Measurements from ENCODE around the gene SEZ6.
A peak's percentile ranks its signal among the peaks of the same experiment; 100 is the strongest.

The SEZ6 gene, protein sequence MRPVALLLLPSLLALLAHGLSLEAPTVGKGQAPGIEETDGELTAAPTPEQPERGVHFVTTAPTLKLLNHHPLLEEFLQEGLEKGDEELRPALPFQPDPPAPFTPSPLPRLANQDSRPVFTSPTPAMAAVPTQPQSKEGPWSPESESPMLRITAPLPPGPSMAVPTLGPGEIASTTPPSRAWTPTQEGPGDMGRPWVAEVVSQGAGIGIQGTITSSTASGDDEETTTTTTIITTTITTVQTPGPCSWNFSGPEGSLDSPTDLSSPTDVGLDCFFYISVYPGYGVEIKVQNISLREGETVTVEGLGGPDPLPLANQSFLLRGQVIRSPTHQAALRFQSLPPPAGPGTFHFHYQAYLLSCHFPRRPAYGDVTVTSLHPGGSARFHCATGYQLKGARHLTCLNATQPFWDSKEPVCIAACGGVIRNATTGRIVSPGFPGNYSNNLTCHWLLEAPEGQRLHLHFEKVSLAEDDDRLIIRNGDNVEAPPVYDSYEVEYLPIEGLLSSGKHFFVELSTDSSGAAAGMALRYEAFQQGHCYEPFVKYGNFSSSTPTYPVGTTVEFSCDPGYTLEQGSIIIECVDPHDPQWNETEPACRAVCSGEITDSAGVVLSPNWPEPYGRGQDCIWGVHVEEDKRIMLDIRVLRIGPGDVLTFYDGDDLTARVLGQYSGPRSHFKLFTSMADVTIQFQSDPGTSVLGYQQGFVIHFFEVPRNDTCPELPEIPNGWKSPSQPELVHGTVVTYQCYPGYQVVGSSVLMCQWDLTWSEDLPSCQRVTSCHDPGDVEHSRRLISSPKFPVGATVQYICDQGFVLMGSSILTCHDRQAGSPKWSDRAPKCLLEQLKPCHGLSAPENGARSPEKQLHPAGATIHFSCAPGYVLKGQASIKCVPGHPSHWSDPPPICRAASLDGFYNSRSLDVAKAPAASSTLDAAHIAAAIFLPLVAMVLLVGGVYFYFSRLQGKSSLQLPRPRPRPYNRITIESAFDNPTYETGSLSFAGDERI

DNA sequence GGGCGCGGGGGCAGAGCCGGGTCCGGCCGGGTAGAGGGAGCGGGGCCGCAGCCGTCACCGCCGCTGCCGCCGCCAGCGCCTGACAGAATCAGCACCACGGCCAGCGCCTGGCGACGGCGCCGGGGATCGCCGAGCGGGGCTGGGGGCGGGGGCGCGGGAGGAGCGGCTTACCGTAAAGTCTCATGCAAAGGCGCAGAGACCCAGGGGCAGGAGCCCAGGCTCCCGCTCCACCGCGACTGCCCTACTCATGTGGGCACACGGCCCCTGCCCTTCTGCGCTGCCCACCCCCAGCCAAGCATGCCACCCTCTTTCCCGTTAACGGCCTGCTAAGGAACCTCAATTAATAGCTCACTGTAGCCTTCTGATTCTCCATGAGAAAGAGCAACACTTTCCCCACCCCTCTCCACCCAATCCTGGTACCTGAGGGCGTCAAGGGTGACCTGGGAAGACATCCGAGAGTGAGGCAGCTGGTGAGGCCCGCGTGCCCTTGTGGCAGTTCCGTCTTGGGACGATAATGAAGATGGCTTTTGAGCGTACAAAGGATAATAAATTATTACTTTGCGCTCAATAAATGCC is at the start of gene SEZ6:
Gene SEZ6, minus strand, starts transcription at position 98 of the 576 bp plus-strand sequence. CDS start 164 bp downstream, outside the sequence.
- peak; percentile 39 to 44 for DNase-seq

DNA sequence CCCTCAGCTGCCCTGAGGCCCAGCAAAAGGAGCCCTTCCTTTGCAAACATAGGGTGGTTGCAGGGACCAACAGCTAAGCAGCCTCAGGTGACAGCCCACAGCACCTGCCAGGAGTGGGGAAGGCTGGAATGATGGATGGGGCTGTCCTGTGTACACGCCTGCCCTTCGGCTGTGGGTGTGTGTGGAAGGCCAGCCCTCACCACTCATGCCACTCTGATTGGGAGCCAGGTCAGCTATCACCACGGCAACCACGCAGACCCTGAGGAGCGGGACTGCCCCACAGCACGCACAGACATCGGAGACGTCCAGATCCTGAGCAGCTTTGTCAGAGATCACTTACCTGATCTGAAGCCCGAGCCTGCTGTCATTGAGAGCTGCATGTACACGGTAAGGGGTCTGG is 49.0 kb upstream of the SEZ6 start:
- DNase-seq, result no peak

DNA sequence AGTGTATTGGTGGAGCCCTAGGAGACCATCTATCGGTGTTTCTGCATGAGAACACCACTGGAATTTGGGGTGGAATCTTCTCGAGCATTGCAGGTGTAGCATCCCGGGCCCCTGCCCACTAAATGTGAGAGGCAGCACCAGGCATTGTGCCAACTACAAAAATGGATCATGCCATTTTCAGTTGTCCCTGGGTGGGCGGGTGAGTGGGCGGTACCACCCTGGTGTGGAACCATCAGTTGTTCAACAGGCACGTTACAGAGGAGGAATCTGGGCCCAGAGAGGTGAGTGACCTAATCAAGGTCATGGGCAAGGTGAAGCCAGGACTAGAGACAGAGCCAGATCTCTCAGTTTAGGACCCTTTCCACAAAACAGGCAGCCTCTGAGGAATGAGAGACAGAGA is 45.9 kb upstream of the SEZ6 start:
- peak in 1 of 2 experiments; percentile 6 for DNase-seq

DNA sequence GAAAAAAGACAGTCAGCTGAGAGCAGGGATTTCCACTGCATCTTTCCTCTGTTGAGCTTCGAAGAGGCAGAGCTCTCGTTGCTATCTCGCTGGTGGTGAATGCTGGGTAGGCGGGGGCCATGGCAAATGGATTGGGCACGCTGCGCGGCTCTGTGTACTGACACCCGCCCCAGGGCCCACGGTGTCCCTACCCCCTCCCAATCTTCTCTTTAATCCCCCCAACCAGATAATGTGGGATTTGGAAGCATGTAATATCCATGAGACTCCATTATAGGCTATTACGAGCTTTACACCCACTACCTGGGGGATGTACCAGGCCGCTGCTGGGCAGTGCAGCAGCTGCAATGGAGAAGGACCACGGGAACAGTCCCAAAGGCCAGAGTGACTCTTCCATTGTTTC is 45.4 kb upstream of the SEZ6 start:
- no peak for DNase-seq

DNA sequence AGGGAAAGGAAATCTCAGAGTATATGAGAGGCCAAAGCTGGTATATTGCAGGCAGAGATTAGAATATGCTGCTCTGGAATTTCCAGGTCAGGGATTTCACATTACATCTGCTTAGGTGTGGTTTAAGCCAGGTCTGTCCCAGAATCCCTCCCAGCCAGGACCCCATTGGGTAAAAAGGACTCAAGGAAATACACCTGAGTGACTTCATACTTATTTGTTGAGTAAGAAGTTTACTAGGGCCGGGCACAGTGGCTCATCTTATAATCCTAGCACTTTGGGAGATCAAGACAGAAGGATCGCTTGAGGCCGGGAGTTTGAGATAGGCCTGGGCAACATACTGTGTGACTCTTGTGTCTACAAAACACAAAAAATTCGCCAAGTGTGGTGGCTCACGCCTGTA is 44.3 kb upstream of the SEZ6 start:
- no peak for DNase-seq

DNA sequence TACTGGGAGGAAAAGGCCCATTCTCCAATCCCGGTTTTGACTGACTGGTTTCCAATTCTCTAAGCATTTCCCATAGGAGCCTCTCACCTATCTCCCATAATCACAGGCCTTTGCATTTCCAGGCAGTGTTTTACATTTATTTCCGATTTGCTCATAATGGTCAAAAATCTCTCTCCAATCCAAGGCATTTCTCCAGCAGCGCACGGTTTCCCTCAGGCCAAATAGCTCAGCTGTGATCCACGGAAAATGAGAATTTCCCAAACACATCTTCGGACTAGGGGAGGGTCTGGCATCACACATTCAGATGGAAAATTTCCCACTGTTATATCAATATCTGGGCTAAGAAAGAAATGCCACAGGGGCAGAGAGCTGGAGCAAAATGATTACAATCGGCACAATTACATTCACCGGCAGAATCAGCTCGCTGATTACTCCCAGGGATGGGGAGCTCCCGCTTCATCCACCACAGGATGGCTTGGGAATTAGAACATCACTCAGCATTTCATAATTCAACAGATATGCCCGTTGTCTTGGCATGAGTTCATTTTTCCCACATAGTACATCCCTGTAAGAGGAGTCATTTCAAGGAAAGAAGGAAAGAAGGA is 43.8 kb upstream of the SEZ6 start:
- no peak for DNase-seq

DNA sequence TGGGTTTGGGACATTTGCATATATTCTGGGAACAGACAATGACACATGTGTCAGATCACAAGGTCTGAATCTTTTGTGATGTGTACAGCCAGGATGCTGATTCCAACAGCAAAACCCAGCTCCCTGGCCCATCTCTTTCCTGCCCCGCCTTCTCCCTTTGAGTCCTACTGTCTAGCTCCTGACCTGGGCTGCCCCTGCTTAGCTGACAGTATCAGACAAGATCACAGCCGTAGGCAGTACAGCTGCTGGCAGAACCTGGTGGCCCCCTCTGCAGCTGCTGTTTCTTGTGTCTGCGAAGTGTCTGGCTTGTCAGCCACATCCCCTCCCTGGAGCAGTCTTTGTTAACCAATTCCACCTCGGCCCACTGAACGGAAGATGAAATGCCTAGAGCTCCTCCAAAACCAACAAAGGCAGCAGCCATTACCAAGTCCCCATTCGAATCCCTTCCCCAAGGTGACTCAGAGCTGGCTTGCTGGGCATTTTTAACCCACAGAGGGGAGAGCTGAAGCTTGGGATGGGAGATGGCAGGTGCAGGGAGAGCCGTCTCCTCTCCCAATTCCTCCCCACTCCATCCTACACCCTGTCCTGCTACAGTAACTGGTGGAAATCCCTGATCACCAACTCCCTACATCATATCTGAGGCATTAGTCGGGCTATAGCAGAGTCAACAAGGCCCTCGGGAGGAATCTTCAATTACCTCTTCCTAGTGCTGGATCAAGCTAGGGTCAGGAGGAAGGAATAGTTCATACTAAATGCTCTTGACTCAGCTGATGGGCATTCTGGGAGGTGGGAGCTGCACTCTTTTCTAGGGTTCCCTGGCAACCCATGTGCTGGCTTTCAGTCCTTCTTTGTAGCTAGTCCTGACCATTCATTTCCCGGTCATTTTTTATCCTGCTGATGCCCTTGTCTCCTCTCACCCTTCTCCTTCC is 42.9 kb upstream of the SEZ6 start:
- DNase-seq, result no peak

DNA sequence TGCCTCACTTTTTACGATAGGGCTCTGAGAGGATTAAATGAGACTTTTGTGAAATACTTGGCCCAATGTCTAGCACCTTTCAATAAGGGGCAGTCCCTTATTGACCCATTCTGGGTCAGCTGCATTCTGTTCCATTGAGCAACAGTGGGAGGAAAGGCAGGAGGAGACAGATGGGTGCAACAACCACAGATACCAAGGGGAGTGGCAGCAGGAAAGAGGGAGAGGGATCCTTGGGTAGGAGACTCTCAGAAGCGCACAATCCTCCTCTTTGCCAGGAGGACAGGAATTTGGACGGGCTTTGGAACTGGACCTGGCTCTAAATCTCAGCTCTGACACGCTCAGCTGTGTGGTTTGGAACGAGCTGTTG is 40.6 kb upstream of the SEZ6 start:
- no peak for DNase-seq

DNA sequence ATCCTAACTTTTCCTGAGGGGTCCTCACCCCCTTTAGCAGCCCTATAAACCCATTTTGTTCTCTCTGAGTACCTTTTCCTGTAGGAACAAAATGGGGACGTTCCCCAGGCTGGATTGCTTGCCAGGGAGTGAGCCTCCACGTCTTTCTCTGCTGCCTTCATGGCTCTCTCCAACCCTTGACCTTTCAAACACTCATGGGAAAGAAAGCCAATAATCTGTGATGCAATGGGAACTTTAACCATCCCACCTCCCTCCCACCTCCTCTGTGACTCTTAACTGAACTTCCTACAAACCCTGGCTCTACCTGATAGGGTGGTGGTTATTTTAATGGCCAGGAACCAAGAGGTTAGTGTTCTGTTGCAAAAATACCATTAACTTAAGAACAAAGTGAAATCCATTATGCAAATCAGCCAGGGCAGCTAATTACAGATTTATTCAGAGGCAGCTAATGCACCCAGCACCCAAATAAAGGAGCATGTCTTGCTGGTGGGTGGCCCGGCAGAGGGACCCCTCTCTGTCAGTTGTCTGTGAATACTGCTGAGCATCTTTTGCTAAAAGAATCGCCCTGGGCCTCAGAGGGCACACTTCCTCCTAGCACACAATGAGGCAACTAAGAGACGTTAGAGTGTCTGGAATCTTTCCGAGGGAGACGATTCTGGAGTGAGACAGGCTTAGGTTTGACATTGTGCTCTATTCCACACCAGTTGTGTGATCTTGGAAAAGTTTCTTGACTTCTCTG is 40.1 kb upstream of the SEZ6 start:
- no peak for DNase-seq

DNA sequence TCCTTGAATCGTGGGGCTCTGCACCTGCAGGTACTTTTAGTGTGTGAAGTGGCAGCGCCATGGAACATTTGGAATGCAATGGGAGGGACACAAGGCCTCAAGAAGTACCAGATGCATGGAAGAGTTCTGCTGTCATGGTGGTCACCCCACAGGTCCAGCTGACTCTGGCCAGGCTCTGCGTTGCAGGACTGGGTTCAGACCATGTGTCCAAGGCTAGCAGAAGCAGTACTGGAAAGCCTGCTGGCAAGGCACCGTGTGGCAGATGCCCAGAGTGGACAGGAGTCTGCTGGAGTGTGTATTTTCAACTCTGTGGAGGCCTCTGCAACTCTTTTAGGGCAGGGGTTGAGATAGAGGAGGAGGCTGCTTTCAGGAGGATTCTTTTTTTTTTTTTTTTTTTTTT is 39.2 kb upstream of the SEZ6 start:
- no peak for DNase-seq

DNA sequence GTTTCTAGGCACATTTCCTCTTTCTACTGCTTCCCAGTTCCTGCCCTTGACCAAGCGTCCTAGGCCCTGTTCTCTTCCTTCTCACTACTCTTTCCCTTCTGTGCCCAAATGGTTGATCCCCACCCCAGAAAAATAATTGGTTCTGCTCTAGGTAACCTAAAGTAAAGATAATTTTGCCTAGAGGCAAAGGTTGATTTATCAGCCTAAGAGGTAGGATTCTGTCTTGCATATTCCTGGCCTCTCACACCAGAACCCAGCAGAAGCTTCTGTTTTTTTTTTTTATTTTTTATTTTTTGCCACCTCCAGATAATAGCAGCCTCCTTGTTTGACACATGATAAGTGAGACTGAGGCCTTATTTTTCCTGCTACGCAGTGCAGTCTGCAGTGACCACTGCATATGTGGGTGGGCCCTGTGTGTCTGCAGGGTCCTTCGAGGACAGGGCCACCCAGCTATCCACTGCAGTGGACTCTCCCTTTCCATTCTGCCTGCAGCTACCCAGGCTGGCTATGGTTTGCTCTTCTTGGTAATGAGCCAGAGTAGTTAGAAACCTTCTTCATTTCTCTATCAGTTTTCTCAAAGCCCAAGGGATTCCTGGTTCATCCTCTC is 37.8 kb upstream of the SEZ6 start:
- DNase-seq, result no peak

DNA sequence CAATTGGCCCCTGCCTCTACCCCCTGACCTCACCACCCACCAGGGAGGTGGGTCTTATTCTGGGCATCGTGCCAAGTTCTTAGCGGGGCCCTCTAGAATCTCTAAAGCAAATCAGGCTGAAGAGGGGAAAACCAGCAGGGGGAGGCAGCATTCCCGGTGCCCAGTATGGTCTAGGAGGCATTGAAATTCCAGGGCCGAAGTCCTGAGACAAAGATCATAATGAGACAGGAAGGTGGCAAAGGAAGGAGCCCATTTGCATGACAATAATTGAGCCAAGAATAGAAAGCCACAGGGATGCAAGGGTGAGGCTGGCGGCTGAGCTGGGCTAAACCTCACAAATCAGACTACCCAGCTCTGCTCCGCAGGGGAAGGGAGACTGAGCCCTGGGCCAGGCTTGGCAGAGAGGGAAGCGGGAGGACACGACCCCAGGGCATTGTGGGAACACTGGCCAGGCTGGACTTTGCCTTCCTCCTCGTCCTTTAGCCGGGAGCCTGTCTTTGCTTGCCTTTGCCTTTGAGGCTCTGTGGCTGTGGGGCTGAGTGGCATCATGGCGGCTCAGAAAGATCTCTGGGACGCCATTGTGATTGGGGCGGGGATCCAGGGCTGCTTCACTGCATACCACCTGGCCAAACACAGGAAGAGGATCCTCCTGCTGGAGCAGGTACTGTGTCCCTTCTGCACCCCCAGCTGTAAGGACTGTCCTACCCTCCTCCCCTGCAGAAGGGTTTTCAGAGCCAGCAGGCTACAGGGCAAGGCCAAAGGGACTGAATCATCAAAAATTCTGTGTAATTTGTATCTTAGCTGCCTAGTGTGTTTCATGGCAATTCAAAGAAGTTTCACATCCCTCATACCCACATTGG is 37.1 kb upstream of the SEZ6 start, which contains the start of gene PIPOX:
Gene PIPOX, plus strand, starts transcription at position 463 of the 860 bp plus-strand sequence. Its CDS starts 85 bp downstream, at position 548.
- DNase-seq, result no peak

DNA sequence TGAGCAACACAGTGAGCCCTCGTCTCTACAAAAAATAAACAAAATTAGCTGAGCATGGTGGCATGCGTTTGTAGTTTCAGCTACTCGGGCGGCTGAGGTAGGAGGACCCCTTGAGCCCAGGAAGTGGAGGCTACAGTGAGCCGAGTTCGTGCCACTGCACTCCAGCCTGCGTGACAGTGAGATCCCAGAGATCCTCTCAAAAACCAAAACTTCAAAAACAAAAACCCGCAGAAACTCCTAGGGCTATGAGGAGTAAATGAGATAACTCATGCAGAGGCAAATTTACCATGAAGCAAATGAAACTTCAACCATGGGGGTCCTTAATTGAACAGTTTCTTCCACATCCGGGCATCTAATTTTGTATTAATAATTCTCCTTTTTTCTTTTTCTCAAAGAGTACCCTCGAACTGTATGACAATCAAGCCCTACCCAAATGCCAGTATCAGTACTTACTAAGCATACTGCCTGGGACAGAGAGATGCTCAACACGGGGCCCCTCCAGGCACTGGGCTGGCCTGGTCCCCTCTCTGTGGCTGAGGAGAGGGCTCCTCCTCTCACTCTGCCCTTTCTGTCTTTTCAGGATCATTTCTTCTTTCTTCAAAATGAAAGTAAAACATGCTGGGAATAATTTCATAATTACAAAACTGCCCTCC is 36.3 kb upstream of the SEZ6 start:
- DNase-seq, result no peak

DNA sequence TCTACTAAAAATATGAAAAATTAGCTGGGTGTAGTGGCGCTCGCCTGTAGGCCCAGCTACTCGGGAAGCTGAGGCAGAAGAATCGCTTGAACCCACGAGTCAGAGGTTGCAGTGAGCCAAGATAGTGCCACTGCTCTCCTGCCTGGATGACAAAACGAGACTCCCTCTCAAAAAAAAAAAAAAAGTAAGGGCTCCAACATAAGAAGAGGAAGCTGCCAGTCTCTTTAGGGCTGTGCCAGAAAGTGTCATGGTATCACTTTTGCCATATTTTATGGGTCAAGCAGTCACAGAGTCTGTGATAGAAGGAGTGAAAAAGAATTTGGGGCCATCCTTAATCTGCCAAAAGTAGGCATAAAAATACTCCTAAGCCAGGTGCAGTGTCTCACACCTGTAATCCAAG is 35.7 kb upstream of the SEZ6 start:
- no peak for DNase-seq

DNA sequence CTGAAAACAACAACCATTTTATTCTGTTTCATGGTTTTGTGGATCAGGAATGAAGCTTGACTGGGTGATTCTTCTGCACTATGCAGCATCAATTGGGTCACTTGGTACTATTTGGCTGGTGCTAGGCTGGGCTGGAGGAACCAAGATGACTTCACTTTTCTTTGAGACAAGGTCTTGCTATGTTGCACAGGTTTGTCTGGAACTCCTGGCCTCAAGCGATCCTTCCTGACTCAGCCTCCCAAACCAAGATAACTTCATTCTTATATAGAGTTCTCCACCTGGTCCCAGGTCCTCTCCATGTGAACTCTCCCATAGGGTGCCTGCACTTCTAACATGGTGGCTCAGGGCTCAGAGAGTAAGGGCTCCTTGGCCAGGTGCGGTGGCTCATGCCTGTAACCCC is 35.3 kb upstream of the SEZ6 start:
- no peak for DNase-seq

DNA sequence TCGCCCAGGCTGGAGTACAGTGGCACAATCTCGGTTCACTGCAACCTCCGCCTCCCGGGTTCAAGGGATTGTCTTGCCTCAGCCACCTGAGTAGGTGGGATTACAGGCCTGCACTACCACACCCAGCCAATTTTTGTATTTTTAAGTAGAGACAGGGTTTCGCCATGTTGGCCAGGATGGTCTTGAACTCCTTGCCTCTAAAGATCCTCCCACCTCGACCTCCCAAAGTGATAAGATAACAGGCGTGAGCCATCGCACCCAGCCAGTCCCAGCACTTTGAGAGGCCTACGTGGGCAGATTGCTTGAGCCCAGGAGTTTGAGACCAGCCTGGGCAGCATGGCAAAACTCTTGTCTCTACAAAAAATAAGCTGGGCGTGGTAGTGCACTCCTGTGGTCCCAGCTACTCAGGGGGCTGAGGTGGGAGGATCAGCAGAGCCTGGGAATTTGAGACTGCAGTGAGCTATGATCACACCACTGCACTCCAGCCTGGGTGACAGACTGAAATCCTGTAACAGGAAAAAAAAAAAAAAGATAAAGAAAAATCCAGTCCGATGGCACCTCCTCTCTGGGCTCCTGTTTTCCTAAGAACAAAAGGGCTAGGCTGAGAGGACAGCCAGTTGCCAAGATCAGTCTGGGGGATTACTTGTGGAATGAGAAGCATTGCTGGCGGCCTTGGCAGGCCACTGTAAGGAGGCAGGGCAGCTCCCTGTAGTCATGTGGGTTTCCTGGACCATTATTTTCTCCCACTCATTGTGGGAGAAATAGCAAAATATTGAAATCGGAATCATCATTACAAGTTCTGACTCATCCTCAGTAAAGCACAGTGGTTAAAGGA is 34.1 kb upstream of the SEZ6 start:
- DNase-seq, result no peak

DNA sequence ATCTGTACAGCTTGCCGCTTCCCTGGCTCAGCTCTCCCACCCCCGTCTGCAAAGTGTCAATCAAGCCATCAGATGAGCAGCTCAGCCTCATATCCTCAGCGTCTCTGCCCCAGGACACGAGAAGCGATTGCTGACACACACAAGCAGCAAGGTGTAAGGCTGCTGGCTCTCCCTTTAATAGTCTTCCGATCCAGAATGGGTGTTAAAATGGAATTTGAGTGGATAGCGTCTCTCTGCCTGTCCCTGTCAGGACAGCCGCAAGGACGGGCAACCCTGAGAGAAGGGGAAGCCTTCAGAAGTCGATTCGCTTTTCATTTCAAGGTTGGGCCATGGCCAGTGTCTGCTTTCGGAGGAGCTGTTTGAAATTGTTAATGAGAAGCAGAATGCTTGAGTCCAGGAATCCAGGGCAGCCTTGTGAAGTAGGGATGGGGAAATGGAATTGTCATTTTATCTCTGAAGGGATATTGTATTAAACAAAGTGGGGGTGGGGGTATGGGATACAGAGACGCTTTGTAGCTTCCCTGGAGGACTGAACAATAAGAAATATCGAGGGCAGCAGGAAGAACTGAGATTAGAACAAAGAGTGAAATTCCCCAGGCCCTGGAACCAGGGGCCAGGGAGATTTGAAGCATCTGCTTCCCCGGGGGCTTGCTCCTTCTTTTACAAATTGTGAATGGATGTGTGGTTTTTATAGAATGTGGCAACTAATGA is 32.4 kb upstream of the SEZ6 start:
- no peak for DNase-seq

DNA sequence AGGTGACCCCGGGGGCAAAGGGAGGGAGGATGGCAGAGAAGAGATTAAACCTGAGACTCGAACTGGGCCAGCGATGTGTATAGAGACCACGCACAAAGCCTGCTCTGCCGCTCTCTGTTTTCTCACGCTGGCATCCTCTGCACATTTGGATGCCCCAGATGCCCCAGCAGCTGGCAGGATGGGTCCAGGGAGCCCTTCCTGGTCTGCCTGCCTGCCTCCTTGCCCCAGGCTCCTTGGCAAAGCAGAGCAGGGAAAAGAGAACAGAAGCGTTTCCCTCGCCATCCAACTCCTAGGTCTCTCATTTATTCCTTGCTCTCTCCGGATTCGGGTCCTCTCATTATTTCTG is 31.9 kb upstream of the SEZ6 start:
- DNase-seq, result no peak

Data from activated CD4-positive, alpha-beta T cell treated with anti-CD3 and anti-CD28 coated beads, Interleukin-2, amount 50 U/mL, for 4 hours (primary cell).